ENCODE data around the gene DMPK.

The DMPK gene

DNA sequence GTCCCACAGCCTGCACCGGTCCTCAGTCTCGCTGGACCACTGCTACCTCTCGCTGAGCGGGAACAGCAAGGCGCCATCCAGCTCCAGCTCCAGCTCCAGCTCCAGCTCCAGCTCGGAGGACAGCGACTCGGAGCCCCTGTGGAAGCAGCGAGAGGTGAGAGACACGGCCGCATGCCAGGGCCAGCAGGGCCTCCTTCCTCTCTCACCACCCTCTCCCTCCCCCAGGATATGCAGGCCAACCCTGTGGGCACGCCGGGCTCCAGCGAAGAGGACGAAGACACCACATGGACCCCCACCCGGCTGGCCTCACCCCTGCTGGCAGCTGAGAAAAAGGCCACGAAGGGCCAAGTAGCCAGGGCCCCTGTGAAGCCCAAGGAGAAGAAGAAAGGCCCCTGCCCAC, 20.6 kb downstream of the DMPK start:
- ATAC-seq = no peak
- TF ChIP-seq GLIS3 (CRISPR knock-in tag; IDR thresholded peaks at IDR 0.05) (no peak), PPARA (CRISPR knock-in tag; IDR thresholded peaks at IDR 0.05; ENCODE audit: borderline replicate concordance) (no peak)
- TF ChIP-seq, protein P1, sequence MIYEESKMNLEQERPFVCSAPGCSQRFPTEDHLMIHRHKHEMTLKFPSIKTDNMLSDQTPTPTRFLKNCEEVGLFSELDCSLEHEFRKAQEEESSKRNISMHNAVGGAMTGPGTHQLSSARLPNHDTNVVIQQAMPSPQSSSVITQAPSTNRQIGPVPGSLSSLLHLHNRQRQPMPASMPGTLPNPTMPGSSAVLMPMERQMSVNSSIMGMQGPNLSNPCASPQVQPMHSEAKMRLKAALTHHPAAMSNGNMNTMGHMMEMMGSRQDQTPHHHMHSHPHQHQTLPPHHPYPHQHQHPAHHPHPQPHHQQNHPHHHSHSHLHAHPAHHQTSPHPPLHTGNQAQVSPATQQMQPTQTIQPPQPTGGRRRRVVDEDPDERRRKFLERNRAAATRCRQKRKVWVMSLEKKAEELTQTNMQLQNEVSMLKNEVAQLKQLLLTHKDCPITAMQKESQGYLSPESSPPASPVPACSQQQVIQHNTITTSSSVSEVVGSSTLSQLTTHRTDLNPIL (CRISPR knock-in tag; IDR thresholded peaks at IDR 0.05; ENCODE audit: low read depth) = no peak

DNA sequence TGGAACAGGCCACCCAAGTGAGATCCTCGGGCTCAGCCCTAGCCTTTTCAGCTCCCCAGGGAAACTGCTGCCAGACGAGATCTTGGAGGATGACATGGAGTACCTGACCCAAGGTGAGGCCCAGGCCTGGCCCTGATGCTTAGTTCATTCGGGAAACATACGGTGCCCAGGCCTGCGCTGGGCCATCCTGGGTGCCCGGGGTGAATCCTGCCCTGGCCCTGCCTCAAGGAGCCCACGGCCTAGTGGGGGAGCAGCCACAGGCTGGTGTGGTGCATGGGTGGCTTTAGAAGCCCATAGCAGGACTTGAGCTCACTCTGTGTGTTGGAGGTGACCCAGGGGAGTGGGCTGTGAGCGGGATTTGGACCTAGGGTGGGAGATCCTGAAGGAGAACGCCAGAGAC, 23.4 kb downstream of the DMPK start:
- no peak for TF ChIP-seq GLIS3 (CRISPR knock-in tag; IDR thresholded peaks at IDR 0.05)
- no peak for TF ChIP-seq RARB (CRISPR knock-in tag; IDR thresholded peaks at IDR 0.05)
- no peak for TF ChIP-seq ZC3H10 (CRISPR knock-in tag; IDR thresholded peaks at IDR 0.05)
- TF ChIP-seq OSR1 (CRISPR knock-in tag; IDR thresholded peaks at IDR 0.05) = no peak
- TF ChIP-seq, protein P2, sequence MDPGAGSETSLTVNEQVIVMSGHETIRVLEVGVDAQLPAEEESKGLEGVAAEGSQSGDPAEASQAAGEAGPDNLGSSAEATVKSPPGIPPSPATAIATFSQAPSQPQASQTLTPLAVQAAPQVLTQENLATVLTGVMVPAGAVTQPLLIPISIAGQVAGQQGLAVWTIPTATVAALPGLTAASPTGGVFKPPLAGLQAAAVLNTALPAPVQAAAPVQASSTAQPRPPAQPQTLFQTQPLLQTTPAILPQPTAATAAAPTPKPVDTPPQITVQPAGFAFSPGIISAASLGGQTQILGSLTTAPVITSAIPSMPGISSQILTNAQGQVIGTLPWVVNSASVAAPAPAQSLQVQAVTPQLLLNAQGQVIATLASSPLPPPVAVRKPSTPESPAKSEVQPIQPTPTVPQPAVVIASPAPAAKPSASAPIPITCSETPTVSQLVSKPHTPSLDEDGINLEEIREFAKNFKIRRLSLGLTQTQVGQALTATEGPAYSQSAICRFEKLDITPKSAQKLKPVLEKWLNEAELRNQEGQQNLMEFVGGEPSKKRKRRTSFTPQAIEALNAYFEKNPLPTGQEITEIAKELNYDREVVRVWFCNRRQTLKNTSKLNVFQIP (CRISPR knock-in tag; IDR thresholded peaks at IDR 0.05; ENCODE audit: borderline replicate concordance, low read depth) = no peak
- TF ChIP-seq ZFP3 (CRISPR knock-in tag; IDR thresholded peaks at IDR 0.05) = no peak
- no peak for TF ChIP-seq ESRRG (CRISPR knock-in tag; IDR thresholded peaks at IDR 0.05)
- ATAC-seq = no peak

DNA sequence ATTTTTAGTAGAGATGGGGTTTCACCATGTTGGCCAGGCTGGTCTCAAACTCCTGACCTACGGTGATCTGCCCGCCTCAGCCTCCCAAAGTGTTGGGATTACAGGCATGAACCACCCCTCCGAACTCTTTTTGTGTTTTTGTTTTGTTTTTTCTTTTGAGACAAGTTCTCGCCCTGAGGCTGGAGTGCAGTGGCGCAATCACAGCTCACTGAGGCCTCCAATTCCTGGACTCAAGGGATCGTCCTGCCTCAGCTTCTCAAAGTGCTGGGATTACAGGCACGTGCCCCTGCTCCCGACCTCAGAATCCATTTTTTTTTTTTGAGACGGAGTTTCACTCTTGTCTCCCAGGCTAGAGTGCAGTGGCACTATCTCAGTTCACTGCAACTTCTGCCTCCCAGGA, 24.6 kb downstream of the DMPK start:
- ATAC-seq = no peak
- TF ChIP-seq ZNF70 (CRISPR knock-in tag; IDR thresholded peaks at IDR 0.05) (no peak), ARNTL (CRISPR knock-in tag; IDR thresholded peaks at IDR 0.05; ENCODE audit: borderline replicate concordance, low read depth) (no peak), ZNF565 (CRISPR knock-in tag; conservative IDR thresholded peaks at IDR 0.05; ENCODE audit: low read depth) (no peak), OSR1 (CRISPR knock-in tag; IDR thresholded peaks at IDR 0.05) (no peak), SNAI2 (CRISPR knock-in tag; IDR thresholded peaks at IDR 0.05) (no peak), GLIS3 (CRISPR knock-in tag; IDR thresholded peaks at IDR 0.05) (no peak), ZNF8 (CRISPR knock-in tag; IDR thresholded peaks at IDR 0.05) (no peak), TOX (CRISPR knock-in tag; IDR thresholded peaks at IDR 0.05; ENCODE audit: borderline replicate concordance) (no peak)
- TF ChIP-seq, protein P3, sequence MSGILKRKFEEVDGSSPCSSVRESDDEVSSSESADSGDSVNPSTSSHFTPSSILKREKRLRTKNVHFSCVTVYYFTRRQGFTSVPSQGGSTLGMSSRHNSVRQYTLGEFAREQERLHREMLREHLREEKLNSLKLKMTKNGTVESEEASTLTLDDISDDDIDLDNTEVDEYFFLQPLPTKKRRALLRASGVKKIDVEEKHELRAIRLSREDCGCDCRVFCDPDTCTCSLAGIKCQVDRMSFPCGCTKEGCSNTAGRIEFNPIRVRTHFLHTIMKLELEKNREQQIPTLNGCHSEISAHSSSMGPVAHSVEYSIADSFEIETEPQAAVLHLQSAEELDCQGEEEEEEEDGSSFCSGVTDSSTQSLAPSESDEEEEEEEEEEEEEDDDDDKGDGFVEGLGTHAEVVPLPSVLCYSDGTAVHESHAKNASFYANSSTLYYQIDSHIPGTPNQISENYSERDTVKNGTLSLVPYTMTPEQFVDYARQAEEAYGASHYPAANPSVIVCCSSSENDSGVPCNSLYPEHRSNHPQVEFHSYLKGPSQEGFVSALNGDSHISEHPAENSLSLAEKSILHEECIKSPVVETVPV (CRISPR knock-in tag; IDR thresholded peaks at IDR 0.05) = no peak

GRCh38 chr19:45754323-45754722, 28.0 kb downstream of the DMPK start:
- ATAC-seq = no peak
- TF ChIP-seq SNAI2 (CRISPR knock-in tag; IDR thresholded peaks at IDR 0.05) (no peak), RARB (CRISPR knock-in tag; IDR thresholded peaks at IDR 0.05) (no peak), ZNF8 (CRISPR knock-in tag; IDR thresholded peaks at IDR 0.05) (no peak), ZFP30 (CRISPR knock-in tag; IDR thresholded peaks at IDR 0.05) (no peak), ZNF565 (CRISPR knock-in tag; conservative IDR thresholded peaks at IDR 0.05; ENCODE audit: low read depth) (no peak), PPARA (CRISPR knock-in tag; IDR thresholded peaks at IDR 0.05; ENCODE audit: borderline replicate concordance) (no peak)
- TF ChIP-seq, protein P4, sequence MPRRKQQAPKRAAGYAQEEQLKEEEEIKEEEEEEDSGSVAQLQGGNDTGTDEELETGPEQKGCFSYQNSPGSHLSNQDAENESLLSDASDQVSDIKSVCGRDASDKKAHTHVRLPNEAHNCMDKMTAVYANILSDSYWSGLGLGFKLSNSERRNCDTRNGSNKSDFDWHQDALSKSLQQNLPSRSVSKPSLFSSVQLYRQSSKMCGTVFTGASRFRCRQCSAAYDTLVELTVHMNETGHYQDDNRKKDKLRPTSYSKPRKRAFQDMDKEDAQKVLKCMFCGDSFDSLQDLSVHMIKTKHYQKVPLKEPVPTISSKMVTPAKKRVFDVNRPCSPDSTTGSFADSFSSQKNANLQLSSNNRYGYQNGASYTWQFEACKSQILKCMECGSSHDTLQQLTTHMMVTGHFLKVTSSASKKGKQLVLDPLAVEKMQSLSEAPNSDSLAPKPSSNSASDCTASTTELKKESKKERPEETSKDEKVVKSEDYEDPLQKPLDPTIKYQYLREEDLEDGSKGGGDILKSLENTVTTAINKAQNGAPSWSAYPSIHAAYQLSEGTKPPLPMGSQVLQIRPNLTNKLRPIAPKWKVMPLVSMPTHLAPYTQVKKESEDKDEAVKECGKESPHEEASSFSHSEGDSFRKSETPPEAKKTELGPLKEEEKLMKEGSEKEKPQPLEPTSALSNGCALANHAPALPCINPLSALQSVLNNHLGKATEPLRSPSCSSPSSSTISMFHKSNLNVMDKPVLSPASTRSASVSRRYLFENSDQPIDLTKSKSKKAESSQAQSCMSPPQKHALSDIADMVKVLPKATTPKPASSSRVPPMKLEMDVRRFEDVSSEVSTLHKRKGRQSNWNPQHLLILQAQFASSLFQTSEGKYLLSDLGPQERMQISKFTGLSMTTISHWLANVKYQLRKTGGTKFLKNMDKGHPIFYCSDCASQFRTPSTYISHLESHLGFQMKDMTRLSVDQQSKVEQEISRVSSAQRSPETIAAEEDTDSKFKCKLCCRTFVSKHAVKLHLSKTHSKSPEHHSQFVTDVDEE (CRISPR knock-in tag; IDR thresholded peaks at IDR 0.05) = no peak
- TF ChIP-seq, protein P2 (CRISPR knock-in tag; IDR thresholded peaks at IDR 0.05; ENCODE audit: borderline replicate concordance, low read depth) = no peak
